ENCODE measurements around the gene MINDY4.

MINDY4 gene

DNA sequence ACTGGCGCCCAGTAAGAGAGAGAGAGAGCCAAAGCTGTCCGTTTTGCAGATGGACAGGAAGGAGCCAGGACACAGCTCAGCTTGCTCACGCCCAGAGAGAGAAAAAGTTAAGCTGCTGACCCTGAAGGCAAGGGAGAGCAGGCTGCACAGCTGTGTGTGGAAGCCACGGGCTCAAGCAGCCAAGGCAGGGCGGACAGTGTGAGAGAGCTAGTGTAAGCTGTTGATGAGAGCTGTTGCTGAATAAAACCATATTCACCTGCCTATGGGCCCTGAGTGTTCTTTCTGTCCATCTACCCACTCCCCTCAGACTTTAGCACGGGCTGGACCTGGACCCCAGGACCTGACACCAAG, 13.9 kb upstream of the MINDY4 start:
- Histone ChIP-seq H3K9me3 (ENCODE audit: severe bottlenecking) (no peaks in the 10 kb centered on the region), H3K27me3 (ENCODE audit: insufficient read depth, low read depth, severe bottlenecking) (no peaks in the 10 kb centered on the region), H3K4me3 (ENCODE audit: low read depth, low read length) (no peak overlapping the region), H3K36me3 (no peaks in the 10 kb centered on the region), H3K27ac (no peak overlapping the region)
- TF ChIP-seq, protein P1, sequence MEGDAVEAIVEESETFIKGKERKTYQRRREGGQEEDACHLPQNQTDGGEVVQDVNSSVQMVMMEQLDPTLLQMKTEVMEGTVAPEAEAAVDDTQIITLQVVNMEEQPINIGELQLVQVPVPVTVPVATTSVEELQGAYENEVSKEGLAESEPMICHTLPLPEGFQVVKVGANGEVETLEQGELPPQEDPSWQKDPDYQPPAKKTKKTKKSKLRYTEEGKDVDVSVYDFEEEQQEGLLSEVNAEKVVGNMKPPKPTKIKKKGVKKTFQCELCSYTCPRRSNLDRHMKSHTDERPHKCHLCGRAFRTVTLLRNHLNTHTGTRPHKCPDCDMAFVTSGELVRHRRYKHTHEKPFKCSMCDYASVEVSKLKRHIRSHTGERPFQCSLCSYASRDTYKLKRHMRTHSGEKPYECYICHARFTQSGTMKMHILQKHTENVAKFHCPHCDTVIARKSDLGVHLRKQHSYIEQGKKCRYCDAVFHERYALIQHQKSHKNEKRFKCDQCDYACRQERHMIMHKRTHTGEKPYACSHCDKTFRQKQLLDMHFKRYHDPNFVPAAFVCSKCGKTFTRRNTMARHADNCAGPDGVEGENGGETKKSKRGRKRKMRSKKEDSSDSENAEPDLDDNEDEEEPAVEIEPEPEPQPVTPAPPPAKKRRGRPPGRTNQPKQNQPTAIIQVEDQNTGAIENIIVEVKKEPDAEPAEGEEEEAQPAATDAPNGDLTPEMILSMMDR (IDR thresholded peaks at IDR 0.05; ENCODE audit: low read depth, low read length), result no peak
- DNase-seq, result no peak

DNA sequence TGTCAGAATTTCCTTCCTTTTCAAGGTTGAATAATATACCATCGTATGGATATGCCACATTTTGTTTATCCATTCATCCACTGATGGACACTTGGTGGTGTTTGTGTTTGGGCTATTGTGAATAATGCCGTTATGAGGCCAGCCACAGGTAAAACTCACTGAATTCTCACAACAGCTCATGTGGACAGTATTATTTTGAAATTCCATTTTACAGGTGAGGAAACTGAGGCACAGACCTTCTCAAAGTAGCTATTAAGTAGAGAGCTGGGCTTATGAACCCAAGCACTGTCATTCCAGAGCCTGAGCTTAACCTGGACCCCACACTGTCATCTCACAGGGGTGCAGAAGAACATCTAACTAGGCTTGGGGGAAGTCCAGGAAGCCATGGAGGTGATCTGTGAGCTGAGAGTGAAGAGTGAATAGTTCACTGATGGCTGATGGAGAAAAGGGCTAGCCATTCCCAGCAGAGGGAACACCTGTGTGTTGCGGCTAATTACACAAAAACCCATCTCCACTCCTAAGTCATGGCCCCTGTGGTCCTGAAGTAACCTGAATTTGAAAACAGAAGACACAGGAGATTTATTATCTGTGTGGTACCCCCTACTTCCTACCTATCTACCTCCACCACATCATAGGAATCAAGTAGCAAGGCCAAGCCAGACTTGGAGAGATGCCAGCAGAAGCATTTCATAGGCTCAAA, 10.6 kb upstream of the MINDY4 start:
- Histone ChIP-seq H3K9me3 (ENCODE audit: severe bottlenecking) (no peaks in the 10 kb centered on the region), H3K27me3 (ENCODE audit: insufficient read depth, low read depth, severe bottlenecking) (no peaks in the 10 kb centered on the region), H3K27ac (no peak overlapping the region), H3K4me3 (ENCODE audit: low read depth, low read length) (no peak overlapping the region), H3K36me3 (no peaks in the 10 kb centered on the region)
- TF ChIP-seq, protein P1 (IDR thresholded peaks at IDR 0.05; ENCODE audit: low read depth, low read length), result no peak
- DNase-seq, result no peak

GRCh38 chr7:30761214-30762156, 9.7 kb upstream of the MINDY4 start:
- H3K27ac ChIP-seq, result no peak overlapping the region
- H3K4me3 ChIP-seq (ENCODE audit: low read depth, low read length), result no peak overlapping the region
- H3K9me3 ChIP-seq (ENCODE audit: severe bottlenecking), result no peaks in the 10 kb centered on the region
- DNase-seq, result no peak
- no peaks in the 10 kb centered on the region for H3K27me3 ChIP-seq (ENCODE audit: insufficient read depth, low read depth, severe bottlenecking)
- TF ChIP-seq, protein P1 (IDR thresholded peaks at IDR 0.05; ENCODE audit: low read depth, low read length), result no peak
- H3K36me3 ChIP-seq, result no peaks in the 10 kb centered on the region

- H3K36me3 ChIP-seq, result no peaks in the 10 kb centered on the region
- no peak overlapping the region for H3K4me3 ChIP-seq (ENCODE audit: low read depth, low read length)
- TF ChIP-seq, protein P1 (IDR thresholded peaks at IDR 0.05; ENCODE audit: low read depth, low read length), result no peak
- no peak for DNase-seq
- no peaks in the 10 kb centered on the region for H3K27me3 ChIP-seq (ENCODE audit: insufficient read depth, low read depth, severe bottlenecking)
- H3K9me3 ChIP-seq (ENCODE audit: severe bottlenecking), result no peaks in the 10 kb centered on the region
- no peak overlapping the region for H3K27ac ChIP-seq
Measured at GRCh38 chr7:30764030-30764975, 6.9 kb upstream of the MINDY4 start.

DNA sequence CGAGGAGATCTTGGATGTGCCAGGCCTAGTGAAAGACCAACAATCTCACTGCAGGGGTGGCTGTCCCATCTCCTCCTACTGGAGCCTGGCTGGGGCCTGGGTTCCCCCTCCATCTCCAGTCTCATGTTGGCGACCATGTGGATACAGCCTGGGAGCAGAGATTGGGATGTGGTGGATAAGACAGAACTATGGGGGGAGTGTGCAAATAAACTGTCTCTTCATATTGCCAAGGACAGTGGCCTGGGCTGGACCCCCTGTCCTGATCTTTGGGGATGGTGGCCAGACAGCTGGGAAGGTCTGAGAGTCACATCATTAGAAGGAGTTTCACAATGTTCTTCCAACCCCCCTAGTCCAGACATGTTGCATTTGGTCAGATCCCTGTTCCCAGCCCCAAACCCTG, 5.8 kb upstream of the MINDY4 start:
- H3K4me3 ChIP-seq (ENCODE audit: low read depth, low read length), result no peak overlapping the region
- H3K27ac ChIP-seq, result no peak overlapping the region
- TF ChIP-seq, protein P1 (IDR thresholded peaks at IDR 0.05; ENCODE audit: low read depth, low read length), result no peak
- no peaks in the 10 kb centered on the region for H3K9me3 ChIP-seq (ENCODE audit: severe bottlenecking)
- DNase-seq, result no peak
- H3K27me3 ChIP-seq (ENCODE audit: insufficient read depth, low read depth, severe bottlenecking), result no peaks in the 10 kb centered on the region
- H3K36me3 ChIP-seq, result no peaks in the 10 kb centered on the region
